ENCODE measurements around the gene FNDC3B. TPM values are rescaled to one million over a fixed set of nuclear protein-coding genes. Genes with fewer than 3 reads are reported as not detected.

Gene FNDC3B
- total and polyA plus RNA-seq, 2 donors (not counting 1 experiment from before 2014, with no cell fraction given) = 1.2 to 9.2 TPM

GRCh38 chr3:172402090-172402489 lies 362.7 kb downstream of the FNDC3B start:
- Mint-ChIP-seq H3K27me3 (peaks cover 8% of the 10 kb centered on the region), H3K27ac (no peak overlapping the region), H3K4me3 (no peak overlapping the region), H3K4me1 (no peaks in the 10 kb centered on the region), H3K9me3 (ENCODE audit: insufficient read depth) (no peaks in the 10 kb centered on the region)
- CTCF ChIA-PET = interaction anchor here (1.2 kb wide), 1 partner anchor 70 kb away, joined by 3 read pairs; no protein-coding TSS in a partner anchor
- Histone ChIP-seq H3K27ac (ENCODE audit: low read length in 2 of 2) (no peak overlapping the region), H3K4me3 (ENCODE audit: control extremely low read depth in 1 of 5, extremely low read depth in 1 of 5, insufficient read depth in 1 of 5, low read depth in 2 of 5, low read length in 4 of 5) (no peak overlapping the region), H3K9ac (ENCODE audit: low read length) (no peak overlapping the region), H2AFZ (ENCODE audit: insufficient read depth, low read depth, low read length, poor library complexity, severe bottlenecking) (no peak overlapping the region), H3K36me3 (replicated peaks in 1 of 2; ENCODE audit: control extremely low read depth in 1 of 2, control insufficient read depth in 1 of 2, extremely low read depth in 1 of 2, insufficient read depth in 2 of 2, low read length in 1 of 2) (no peaks in the 10 kb centered on the region), H3K79me2 (ENCODE audit: control insufficient read depth, insufficient read depth, low read length) (no peaks in the 10 kb centered on the region), H3K4me2 (replicated peaks; ENCODE audit: low read depth, low read length, poor library complexity, severe bottlenecking) (no peak overlapping the region), H3K9me3 (ENCODE audit: control extremely low read depth in 1 of 3, control insufficient read depth in 2 of 3, insufficient read depth in 1 of 3, low read length in 2 of 3) (no peaks in the 10 kb centered on the region), H4K20me1 (ENCODE audit: control insufficient read depth, insufficient read depth, low read length, poor library complexity, severe bottlenecking) (no peaks in the 10 kb centered on the region), H3K27me3 (replicated peaks in 1 of 4; ENCODE audit: control extremely low read depth in 1 of 4, control insufficient read depth in 3 of 4, insufficient read depth in 4 of 4, low read length in 3 of 4) (no peaks in the 10 kb centered on the region), H3K4me1 (ENCODE audit: control insufficient read depth in 2 of 2, insufficient read depth in 2 of 2, low read length in 2 of 2) (no peaks in the 10 kb centered on the region)
- 100% methylated on average over 1 of the region's 2 CpGs for WGBS (ENCODE audit: insufficient coverage)
- ATAC-seq (ENCODE audit: low read depth) (no peak), DNase-seq (no peak)
- POLR2A ChIA-PET = no interaction called here
- intact Hi-C loops (cut with micrococcal nuclease) = no loop called here
- TF ChIP-seq CTCF (IDR thresholded peaks at IDR 0.05) (no peak), EZH2 (IDR thresholded peaks at IDR 0.05; ENCODE audit: borderline replicate concordance, insufficient read depth, low read depth, low read length, poor library complexity, severe bottlenecking) (no peak)

DNA sequence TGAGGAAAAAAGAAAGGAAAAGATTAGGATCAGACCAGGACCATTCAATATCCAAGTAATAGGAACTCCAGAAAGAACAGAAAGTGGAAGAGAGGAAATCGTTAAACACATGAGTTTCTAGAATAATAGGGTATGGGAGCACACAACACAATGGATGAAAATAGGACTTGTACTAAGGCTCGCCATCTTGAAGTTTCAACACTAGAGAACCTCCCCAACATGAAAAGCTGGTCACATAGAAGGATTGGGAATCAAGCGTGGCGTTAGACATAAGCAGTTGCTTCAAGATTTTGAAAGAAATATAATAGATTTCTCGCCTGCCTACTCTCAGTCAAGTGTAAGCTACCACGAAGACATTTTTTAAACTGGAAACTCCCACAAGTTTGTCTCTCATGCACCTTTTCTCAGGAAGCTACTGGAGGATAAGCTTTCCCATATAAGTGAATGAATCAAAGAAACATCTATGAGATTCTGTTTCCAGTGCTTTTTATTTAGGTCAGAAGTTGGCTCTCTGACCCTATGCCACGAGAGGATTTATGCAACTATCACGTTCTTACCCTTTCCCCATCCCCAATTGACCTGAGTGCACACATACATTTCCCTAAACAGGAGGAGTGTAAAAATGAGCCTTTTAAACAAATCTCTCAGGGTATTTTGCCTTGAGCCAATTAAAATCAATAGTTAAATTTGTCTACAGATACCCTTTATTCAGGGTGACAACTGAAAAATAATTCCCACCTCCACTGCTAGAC lies 363.7 kb downstream of the FNDC3B start:
- Histone ChIP-seq H3K79me2 (ENCODE audit: control insufficient read depth, insufficient read depth, low read length) (no peaks in the 10 kb centered on the region), H3K4me3 (ENCODE audit: control extremely low read depth in 1 of 5, extremely low read depth in 1 of 5, insufficient read depth in 1 of 5, low read depth in 2 of 5, low read length in 4 of 5) (no peak overlapping the region), H3K36me3 (replicated peaks in 1 of 2; ENCODE audit: control extremely low read depth in 1 of 2, control insufficient read depth in 1 of 2, extremely low read depth in 1 of 2, insufficient read depth in 2 of 2, low read length in 1 of 2) (no peaks in the 10 kb centered on the region), H3K4me1 (ENCODE audit: control insufficient read depth in 2 of 2, insufficient read depth in 2 of 2, low read length in 2 of 2) (no peaks in the 10 kb centered on the region), H3K27ac (ENCODE audit: low read length in 2 of 2) (no peak overlapping the region), H2AFZ (ENCODE audit: insufficient read depth, low read depth, low read length, poor library complexity, severe bottlenecking) (no peak overlapping the region), H4K20me1 (ENCODE audit: control insufficient read depth, insufficient read depth, low read length, poor library complexity, severe bottlenecking) (no peaks in the 10 kb centered on the region), H3K9me3 (ENCODE audit: control extremely low read depth in 1 of 3, control insufficient read depth in 2 of 3, insufficient read depth in 1 of 3, low read length in 2 of 3) (no peaks in the 10 kb centered on the region), H3K9ac (ENCODE audit: low read length) (no peak overlapping the region), H3K27me3 (replicated peaks in 1 of 4; ENCODE audit: control extremely low read depth in 1 of 4, control insufficient read depth in 3 of 4, insufficient read depth in 4 of 4, low read length in 3 of 4) (no peaks in the 10 kb centered on the region), H3K4me2 (replicated peaks; ENCODE audit: low read depth, low read length, poor library complexity, severe bottlenecking) (no peak overlapping the region)
- Mint-ChIP-seq H3K27me3 (peaks cover 12% of the 10 kb centered on the region), H3K4me3 (no peak overlapping the region), H3K27ac (no peak overlapping the region), H3K9me3 (ENCODE audit: insufficient read depth) (no peaks in the 10 kb centered on the region), H3K4me1 (no peaks in the 10 kb centered on the region)
- no CpG with 5 or more reads among the region's 8 CpGs for WGBS (ENCODE audit: insufficient coverage)
- ChIA-PET POLR2A (no interaction called here), CTCF (interaction anchor here (1.2 kb wide), 1 partner anchor 71 kb away, joined by 3 read pairs; no protein-coding TSS in a partner anchor)
- no peak for DNase-seq
- no peak for TF ChIP-seq CTCF (IDR thresholded peaks at IDR 0.05)
- TF ChIP-seq EZH2 (IDR thresholded peaks at IDR 0.05; ENCODE audit: borderline replicate concordance, insufficient read depth, low read depth, low read length, poor library complexity, severe bottlenecking) = no peak
- no peak for ATAC-seq (ENCODE audit: low read depth)
- intact Hi-C loops (cut with micrococcal nuclease) = no loop called here

Data from B cell (primary cell).